T-helper 9 cell (primary cell): Measurements from ENCODE around the gene RCN1.
"Not testable (repeated sequence)": the region's sequence is repeated elsewhere in the genome, so short reads cannot be mapped to it uniquely, and the experiment has no call there.

Source experiments
- DNase-seq: peaks from one replicate; pipeline ENCODE4 v3.0.0-alpha.2; 2020

RCN1 gene

DNA sequence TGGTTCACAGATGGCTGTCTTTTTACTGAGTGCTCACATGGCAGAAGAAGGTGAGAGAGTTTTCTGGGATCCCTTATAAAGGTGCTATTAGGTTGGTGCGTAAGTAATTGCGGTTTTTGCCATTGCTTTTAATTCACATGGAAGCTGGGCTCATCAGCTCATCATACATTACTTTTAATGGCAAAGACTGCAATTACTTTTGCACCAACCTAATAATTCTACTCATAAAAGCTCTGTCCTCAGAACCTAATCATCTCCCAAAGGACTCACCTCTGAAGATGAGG, 23.0 kb downstream of the RCN1 start:
- no peak for DNase-seq

DNA sequence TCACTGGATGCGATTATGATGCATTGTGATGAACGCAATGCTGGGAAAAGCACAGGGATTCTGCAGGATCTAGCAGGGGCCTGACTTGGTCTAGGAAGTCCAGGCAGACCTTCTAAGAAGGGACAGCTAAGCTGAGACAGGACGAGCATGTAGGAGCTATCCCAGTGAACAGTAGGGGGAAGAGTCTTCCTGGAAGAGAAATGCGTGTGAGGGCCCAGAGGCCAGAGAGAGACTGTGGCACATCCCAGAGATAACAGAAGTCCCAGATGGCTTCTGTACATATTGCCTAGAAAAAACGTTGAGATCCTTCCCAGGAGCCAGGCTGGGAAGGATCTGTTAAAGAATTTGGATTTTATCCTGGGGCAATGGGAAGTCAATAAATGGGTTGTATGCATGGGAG, 24.6 kb downstream of the RCN1 start:
- no peak for DNase-seq

DNA sequence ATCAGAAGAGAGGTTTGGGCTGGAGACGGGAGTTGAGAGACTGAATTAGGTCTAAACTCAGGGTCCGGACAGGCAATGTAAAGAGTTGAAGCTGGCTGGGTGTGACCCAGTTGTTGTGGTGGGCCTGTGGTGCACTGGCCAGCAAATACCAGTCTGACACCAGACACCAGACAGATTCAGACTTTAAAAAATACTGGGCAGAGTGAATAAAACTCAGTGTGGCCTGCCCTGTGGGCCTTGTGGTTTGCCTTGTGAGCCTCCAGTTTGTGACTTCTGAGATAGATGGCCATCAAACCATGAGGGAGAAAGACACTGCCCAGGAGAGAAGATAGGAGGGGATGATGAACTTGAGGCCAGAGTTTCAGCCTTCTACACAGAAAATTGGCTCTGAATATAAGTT, 25.8 kb downstream of the RCN1 start:
- no peak for DNase-seq

DNA sequence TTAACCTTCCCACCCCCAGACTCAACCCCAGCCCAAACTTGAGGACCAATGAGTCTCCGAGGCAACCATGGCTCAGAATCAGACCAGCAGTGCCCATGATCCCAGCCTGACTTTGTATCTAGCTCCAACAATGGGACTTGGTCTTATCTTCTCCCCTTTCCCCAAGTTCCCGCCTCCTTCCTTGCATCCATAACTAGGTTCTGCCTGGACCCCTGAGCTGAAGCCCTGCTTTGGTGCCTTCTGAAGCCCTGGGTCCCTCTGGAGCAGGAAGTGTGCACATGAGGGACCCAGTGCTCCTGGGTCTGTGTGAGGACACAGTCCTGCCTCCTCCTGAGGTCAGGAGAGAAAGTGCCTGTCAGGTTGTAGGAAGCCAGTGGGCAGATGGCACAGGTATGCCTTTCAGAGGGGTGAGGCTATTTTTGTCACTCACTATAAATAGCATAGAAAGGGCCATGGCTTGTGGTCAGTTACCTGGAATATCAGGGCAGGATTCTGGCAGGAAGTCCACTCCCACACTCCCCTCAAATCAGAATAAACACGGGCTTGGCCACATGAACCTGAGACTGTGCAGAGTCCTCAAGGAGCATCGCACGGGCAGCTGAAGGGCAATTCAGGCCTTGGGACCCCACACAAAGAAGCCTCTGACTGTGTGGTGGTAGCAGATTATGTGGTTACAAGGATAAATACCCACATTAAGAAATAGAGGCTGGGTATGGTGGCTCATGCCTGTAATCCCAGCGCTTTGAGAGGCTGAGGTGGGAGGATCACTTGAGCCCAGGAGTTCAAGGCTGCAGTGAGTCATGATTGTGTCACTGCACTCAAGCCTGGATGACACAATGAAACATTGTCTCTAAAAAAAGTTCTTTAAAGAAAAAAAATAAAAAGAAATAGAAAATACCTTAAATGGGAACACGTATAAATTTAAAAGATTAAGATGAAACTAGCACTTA, 27.4 kb downstream of the RCN1 start:
- DNase-seq: no peak

DNA sequence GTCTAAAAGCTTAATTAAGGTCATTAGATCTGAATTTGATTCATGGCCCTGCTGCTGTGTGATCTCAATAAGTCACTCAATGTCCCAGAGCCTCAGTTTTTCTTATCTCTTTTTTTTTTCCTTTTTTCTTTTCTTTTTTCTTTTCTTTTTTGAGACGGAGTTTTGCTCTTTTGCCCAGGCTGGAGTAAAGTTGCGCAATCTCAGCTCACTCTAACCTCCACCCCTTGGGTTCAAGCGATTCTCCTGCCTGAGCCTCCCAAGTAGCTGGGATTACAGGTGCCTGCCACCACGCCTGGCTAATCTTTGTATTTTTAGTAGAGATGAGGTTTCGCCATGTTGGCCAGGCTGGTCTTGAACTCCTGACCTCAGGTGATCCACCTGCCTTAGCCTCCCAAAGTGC, 28.3 kb downstream of the RCN1 start:
- DNase-seq: not testable (repeated sequence)

DNA sequence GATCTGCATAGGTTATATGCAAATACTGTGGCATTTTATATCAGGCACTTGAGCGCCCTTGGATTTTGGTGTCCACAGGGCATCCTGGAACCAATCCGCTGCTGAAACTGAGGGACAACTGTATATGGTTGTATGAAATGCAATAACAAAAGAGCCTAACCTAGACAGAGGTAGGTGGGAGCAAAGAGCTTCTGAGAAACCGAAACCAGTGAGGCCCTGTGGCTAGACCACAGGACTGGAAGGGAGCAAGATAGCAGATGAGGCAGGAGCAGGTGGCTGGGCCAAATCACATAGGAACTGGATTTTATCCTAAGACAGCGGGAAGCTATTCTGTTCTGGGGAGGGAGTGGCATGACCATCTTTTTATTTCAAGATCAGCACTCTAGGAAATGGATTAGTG, 30.1 kb downstream of the RCN1 start:
- no peak for DNase-seq

DNA sequence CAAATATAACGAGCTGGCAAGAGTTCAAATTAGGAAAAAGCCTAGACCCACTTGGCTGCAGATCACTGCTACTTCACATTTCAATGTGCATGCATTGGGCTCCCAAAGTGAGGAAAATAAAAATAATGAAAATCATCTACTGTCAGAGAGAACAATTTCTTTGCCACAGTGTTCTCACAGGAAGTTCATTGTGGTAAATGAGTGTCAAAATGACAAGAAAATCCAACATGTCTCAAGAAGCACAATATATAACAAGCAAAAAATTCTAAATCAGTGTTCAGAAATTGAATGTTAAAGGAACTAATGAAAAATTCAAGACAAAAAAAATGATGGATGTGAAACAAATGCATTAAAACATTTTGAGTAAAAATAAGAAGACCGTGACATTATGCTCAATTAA, 31.3 kb downstream of the RCN1 start:
- no peak for DNase-seq

DNA sequence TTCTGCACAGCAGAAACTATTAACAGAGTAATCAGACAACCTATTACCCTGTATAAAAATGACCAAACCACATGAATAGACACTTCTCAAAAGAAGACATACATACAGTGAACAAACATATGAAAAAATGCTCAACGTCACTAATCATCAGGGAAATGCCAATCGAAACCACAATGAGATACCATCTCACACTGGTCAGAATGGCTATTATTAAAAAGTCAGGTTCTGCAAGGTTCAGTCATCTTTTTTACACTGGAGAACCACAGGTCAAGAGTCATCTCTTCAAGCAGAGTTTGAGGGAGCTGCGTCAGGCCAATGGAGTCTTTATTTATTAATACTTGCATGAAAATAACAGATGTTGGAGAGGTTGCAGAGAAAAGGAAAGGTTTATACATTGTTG, 40.4 kb downstream of the RCN1 start:
- no peak for DNase-seq

DNA sequence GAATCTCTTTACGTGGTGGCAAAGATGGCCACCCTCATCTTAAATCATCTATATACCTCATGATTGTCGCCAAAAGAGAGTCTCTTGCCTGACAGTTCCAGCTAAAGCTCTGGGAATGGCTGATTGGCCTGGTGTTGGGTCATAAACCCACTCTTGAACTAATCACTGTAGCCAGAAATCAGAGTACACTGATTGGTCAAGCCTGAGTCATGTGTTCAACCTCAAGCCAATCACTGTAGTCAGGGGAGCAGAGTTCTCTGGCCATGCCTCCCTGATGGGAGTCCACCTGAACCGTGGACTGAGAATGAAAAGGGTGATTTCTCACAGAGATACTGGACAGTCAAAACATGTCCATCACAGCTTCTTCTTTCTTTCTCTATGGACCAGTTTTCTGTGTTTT, 45.8 kb downstream of the RCN1 start:
- no peak for DNase-seq

DNA sequence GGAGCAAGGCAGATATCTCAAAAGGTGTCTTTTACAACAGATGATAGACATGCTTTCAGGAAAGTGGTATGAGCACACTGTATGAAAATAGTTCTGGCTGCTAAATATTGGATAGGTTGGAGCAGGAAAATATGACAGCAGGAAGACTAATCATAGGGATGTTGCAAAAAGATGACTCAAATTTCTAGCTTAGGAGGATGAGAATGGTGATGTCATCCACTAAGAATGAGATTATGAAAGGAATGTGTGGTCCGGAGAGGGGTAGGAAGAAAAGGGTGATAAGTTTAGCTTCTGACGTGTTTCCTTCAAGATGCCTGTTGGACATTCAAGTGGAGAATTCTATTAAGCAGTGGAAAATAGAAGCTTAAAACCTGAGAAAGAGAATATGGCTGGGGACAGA, 46.4 kb downstream of the RCN1 start:
- DNase-seq: no peak

DNA sequence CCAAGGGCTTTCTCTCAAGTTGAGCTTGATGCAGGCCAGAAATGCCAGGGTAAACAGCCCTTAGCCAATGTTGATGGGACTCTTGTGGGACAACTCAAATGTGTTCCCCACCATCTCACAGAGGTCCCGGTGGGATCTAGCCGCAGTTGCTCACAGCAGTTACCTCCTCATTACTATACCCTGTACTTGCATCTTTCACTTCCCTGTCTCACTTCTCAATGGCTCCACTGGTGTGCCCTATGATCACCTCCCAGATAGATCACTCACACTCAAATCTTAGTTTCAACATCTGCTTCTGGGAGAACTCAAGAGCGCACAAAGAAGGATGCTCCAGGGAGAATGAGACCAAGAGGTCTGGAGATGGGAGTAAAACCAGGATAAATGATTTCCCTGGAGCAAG, 47.0 kb downstream of the RCN1 start:
- no peak for DNase-seq

DNA sequence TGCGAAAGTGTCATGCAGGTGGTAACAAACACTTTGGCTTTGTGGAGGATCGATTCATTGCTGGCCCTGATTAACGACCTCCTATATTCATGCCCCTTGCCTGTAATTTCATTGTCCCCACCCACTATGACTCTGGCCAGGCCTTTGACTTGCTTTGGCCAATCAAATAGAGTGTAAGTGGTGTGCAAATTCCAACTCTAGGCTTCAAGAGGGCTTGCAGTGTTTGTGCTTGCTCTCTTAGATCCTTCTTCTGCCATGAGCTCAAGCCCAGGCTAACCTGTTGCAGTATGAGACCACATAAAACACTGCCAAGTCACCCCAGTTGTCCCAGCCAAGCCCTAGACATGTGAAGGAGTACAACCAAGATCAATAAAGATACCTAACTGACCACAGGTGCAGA, 48.0 kb downstream of the RCN1 start:
- no peak for DNase-seq

DNA sequence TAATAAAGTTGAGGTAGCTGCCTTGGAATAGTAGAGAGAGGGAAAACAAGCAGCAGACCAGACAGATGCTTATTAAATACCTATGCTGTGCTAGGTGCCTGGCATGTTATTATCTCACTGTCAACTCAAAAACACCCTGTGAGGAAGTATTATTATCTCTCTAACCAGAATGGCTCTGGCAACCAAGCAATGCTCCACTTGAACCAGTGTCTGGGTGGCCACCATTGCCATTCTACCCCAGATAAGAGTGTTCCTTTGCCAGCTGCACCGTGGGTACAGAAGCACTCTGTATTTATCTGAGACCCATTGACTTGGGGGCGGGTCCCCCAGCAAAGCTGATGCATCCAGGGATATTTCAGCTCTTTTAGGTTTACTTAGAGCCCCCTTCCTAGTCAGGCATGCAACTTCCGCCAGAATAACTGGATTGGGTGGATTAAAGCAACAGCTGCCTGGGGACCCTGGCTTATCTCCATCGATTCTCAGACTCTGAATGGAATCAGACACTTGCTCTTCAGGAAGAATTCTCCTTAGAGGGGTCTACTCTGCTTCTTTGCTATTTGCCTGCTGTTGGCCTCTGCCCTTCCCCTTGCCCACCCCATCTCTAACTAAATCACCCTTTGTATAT, 49.1 kb downstream of the RCN1 start:
- no peak for DNase-seq

DNA sequence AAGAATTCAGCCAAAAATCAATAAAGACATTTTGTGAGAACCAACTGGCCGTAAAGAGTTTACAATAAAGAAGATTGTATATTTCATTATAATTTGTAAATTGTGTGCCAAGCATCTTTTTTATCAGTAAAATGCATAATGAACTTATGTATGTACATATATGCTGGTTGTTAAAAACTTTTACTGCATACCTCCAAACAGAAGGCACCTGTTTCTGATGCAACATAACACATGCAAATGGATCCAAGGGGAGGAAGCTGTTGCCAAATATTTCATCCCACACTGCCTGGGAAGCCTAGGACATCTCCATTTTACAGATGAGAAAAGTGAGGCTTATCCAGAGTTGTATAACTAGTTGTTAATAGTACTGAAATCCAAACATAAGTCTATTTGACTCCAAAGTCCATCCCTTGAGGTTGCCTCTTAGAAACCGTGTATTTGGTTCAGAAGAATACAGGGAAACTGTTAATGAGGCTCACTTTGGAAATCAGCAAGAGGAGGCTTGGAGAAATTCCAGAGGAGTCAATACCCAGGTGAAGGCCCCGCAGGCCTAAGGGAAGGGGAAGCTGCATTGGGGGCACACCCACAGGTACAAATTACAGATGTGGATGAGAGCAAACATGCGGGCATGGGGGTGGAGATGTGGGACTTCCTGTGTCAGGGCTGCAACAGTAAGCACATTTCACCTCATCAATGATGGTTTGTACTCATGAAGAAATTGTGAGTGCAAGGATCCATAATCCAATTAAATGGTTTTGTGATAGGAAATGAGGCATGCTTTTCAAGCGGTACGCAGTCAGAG, 51.1 kb downstream of the RCN1 start:
- DNase-seq: no peak

DNA sequence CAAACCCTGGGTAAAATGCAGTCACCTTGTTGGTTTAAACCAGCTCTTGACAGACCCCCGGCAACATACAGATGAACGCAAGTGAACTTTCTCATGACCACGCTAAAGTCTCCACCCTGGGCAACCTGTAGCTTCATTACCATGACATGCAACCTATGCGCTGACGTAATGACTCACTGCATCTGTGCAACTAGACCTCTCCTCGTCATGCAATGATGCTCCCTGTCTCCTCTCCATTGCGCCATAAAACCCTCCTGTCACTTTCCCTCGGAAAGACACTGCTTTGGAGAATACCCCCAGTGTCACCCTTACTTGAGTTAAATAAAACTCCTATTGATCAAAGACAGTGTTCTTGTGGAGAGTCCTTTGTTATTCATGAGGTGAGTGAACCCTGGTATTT, 52.5 kb downstream of the RCN1 start:
- no peak for DNase-seq

DNA sequence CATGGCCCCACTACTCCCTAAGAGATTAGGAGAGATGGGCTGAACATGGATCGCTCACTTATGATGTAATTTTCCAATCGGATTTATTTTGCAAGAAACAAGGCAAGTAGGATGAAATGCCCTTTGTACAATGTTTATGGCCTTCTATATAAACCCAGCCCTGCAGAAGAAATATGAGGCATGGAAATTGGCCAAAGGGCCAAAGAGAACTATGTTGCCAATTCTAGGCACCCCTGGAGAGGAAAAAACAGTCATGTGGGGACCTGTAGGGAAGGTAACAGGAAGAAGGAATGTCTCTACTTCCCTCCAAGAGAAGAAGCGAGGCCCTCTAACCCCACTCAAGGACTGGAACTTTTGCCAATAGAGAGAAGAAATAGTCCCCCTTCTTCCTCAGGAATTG, 54.4 kb downstream of the RCN1 start:
- DNase-seq: no peak

DNA sequence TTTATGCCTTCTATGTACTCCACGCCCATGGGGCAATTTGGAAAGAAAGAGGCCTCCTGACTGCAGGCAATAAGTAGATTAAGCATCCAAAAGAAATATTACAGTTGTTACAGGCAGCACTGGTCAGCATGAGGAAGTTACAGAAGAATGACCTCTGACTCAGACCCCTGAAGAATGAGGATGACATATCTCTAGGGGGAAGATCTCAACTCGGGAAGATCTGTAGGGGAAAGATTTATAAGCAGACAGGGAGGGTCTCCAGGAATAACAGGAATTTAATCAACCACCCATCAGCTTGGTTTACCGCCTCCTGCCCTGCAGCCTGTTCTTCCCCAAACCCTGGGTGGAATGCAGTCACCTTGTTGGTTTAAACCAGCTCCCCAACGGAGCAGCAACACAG, 58.0 kb downstream of the RCN1 start:
- DNase-seq: no peak

DNA sequence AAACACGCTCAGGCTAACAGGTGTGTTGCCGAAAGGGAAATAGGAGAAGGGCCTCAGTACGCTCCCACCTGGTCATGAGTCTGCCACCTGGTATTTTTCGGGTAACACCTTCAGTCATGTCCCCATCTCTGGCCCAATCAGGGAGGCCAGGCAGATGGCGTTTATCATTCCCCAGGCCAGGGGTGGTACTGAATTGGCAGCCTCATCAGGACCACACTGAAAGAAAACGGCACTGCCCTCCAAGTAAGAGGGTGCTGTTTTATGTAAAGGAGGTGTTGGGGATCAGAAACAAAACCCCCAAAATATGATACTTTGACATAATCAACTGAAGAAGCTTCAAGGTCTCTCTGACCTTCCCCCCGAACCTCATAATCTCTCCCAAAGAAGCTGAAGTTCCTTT, 58.9 kb downstream of the RCN1 start:
- no peak for DNase-seq

DNA sequence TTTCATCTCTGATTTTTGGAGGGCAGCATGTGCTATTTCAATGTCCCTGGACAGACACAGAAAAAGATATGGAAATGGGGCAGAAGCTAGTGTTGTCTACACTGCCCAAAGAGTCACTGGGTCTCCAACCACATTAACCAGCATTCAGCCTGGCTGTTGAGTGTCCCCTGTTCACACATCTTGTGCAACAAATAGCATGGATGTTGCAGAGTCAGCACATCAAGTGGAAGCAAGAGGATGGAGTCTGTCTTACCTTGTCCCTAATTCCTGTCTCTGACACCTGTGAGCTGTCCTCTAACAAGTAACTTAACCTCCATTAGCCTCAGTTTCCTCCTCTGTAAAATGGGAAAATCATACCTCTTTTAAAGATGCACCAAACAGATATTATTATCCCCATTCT, 60.2 kb downstream of the RCN1 start:
- no peak for DNase-seq

DNA sequence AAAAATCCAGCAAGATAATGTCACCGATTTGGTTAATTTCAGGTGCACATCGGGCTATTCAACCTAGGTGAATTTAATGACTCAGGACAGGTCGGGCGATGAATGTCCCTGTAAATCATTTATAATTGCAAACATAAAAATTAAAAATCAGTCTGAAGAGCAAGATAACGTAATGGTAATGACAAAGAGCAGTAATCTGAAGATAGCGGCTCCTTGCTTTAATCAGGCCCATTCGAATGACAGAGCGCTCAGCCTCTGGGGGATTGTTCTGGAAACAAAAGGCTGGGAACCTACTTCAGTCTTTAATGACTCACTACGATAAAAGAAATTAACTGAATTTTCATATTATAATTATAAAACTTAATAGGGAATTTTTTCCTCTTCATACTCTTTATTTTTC, 61.3 kb downstream of the RCN1 start:
- no peak for DNase-seq

DNA sequence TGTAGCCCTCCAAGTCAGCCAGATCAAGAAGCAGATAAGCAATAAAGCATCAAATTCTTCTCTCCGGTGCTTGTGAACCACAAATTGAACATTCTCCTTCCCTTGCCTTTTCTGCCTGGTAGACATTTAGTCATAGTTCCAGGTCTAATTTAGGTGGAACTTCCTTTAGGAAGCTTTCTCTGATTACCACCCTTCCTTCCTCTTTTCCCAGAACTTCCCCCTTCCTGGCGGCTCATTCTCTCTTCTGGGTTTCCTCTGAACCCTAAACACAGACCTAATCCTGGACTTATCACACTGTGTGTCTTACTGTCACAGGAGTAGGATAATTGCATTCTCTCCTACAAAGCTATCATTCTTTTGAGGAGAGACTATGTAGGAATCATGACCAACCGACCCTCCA, 61.9 kb downstream of the RCN1 start:
- DNase-seq: no peak

DNA sequence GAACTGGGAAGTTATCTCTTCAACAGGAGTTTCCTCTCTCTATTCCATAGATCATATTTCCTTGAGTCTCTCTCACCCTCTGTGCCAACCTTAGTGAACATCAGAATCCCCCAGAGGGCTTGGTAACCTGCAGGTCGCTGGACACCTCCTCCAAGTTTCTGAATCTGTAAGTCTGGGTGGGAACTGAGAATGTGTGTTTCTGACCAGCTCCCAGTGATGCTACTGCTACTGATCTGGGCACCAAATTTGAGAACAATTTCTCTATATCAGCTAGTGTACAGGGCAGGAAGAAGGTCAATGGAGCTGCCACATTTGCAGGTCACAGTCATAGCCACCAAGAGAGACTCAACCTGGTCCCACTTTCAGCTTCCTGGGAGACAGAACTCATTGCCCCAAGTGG, 62.9 kb downstream of the RCN1 start:
- no peak for DNase-seq

DNA sequence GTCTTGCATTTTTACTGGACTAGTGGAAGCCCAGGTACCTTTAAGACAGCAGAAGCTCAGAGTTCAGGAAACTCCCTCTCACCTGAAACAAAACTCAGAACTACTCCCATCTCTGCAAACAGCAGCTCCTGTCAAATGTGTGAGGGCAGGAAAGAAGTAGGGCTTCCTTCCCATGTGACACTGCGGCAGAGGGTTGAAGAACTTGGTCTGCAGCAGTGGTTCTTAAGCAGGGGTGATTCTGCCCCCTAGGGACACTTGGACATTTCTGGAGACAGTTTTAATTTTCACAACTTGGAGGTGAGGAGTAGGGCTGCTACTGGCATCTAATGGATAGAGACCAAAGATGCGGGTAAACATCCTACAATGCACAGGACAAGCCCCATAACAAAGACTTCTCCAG, 63.4 kb downstream of the RCN1 start:
- DNase-seq: no peak
